Effector memory CD4-positive, alpha-beta T cell (primary cell): ENCODE results near the gene VAT1.
"Not testable (repeated sequence)": the region's sequence is repeated elsewhere in the genome, so short reads cannot be mapped to it uniquely, and the experiment has no call there.

Source experiments
- DNase-seq, 3 donors: peaks; one replicate each; pipeline ENCODE4 v3.0.0-alpha.2; 2020
- H3K27ac ChIP-seq: 2 replicates; pipeline ENCODE4 v1.7.0; 2013; ENCODE audit warnings: mild to moderate bottlenecking, low read length, moderate library complexity; ENCODE audit not compliant: insufficient read depth, poor library complexity, severe bottlenecking
- H3K27me3 ChIP-seq: replicated peaks from 2 replicates; pipeline ENCODE4 v1.7.0; 2013; ENCODE audit warnings: mild to moderate bottlenecking, low read length; ENCODE audit not compliant: insufficient read depth, control insufficient read depth, poor library complexity, severe bottlenecking
- H3K36me3 ChIP-seq: 2 replicates; pipeline ENCODE4 v1.7.0; 2013; ENCODE audit warnings: mild to moderate bottlenecking, low read length, moderate library complexity; ENCODE audit not compliant: control insufficient read depth, insufficient read depth
- H3K4me1 ChIP-seq: 2 replicates; pipeline ENCODE4 v1.7.0; 2013; ENCODE audit warnings: low read length, mild to moderate bottlenecking; ENCODE audit not compliant: control insufficient read depth, insufficient read depth, poor library complexity, severe bottlenecking
- H3K4me3 ChIP-seq: 2 replicates; pipeline ENCODE4 v1.7.0; 2013; ENCODE audit warnings: low read length, low read depth, mild to moderate bottlenecking; ENCODE audit not compliant: insufficient read depth, poor library complexity, severe bottlenecking
- H3K9me3 ChIP-seq: 2 replicates; pipeline ENCODE4 v1.7.0; 2013; ENCODE audit warnings: mild to moderate bottlenecking, low read length, moderate library complexity; ENCODE audit not compliant: control insufficient read depth

Gene VAT1

GRCh38 chr17:42975265-42975664 is 46.9 kb downstream of the VAT1 start:
- no peak for DNase-seq
- no peak overlapping the region for H3K4me3 ChIP-seq
- peaks cover 4% of the 10 kb centered on the region for H3K4me1 ChIP-seq
- no peak overlapping the region for H3K27ac ChIP-seq
- no peaks in the 10 kb centered on the region for H3K9me3 ChIP-seq
- no peaks in the 10 kb centered on the region for H3K27me3 ChIP-seq
- no peaks in the 10 kb centered on the region for H3K36me3 ChIP-seq

- DNase-seq, H3K27me3 ChIP-seq, H3K36me3 ChIP-seq, H3K9me3 ChIP-seq, H3K4me1 ChIP-seq, H3K4me3 ChIP-seq, H3K27ac ChIP-seq: not testable (repeated sequence)
These were observed 48.9 kb downstream of the VAT1 start for GRCh38 chr17:42973323-42973722.

GRCh38 chr17:42971589-42971988 is 50.6 kb downstream of the VAT1 start:
- Histone ChIP-seq H3K9me3 (no peaks in the 10 kb centered on the region), H3K27me3 (no peaks in the 10 kb centered on the region), H3K27ac (no peak overlapping the region), H3K36me3 (no peaks in the 10 kb centered on the region), H3K4me1 (no peaks in the 10 kb centered on the region), H3K4me3 (no peak overlapping the region)
- no peak for DNase-seq

- H3K27ac ChIP-seq = no peak overlapping the region
These were observed 53.1 kb downstream of the VAT1 start for GRCh38 chr17:42969001-42969581.

GRCh38 chr17:42967925-42968324 is 54.3 kb downstream of the VAT1 start:
- DNase-seq = no peak
- Histone ChIP-seq H3K4me3 (no peak overlapping the region), H3K9me3 (no peaks in the 10 kb centered on the region), H3K27me3 (no peaks in the 10 kb centered on the region), H3K4me1 (peaks cover 3% of the 10 kb centered on the region), H3K36me3 (no peaks in the 10 kb centered on the region), H3K27ac (no peak overlapping the region)

More at GRCh38 chr17:42969001-42969581, 53.1 kb downstream of the VAT1 start:
- DNase-seq = no peak
- Histone ChIP-seq H3K9me3 (no peaks in the 10 kb centered on the region), H3K4me1 (no peaks in the 10 kb centered on the region), H3K36me3 (no peaks in the 10 kb centered on the region), H3K27me3 (no peaks in the 10 kb centered on the region), H3K4me3 (no peak overlapping the region)
